Mesendoderm (in vitro differentiated cells): ENCODE measurements around the gene ALCAM.

Experiments used
- DNase-seq: peaks from one replicate; pipeline ENCODE4 v3.0.0; 2013
- H2AK5ac ChIP-seq: 2 replicates; pipeline ENCODE4 v1.6.1; 2013; ENCODE audit warnings: low read length, inconsistent platforms
- H2BK120ac ChIP-seq: 2 replicates; pipeline ENCODE4 v1.6.1; 2013; ENCODE audit warnings: low read depth, mild to moderate bottlenecking, low read length, moderate library complexity, mixed read lengths
- H2BK15ac ChIP-seq: replicated peaks from 2 replicates; pipeline ENCODE4 v1.6.1; 2013; ENCODE audit warnings: low read depth, mild to moderate bottlenecking, moderate library complexity
- H2BK5ac ChIP-seq: 2 replicates; pipeline ENCODE4 v1.6.1; 2013; ENCODE audit warnings: low read length, inconsistent platforms
- H3K18ac ChIP-seq: 2 replicates; pipeline ENCODE4 v1.6.1; 2013; ENCODE audit warnings: mild to moderate bottlenecking, low read length, mixed read lengths
- H3K23ac ChIP-seq: one replicate; pipeline ENCODE4 v1.6.1; 2013; ENCODE audit warnings: low read length
- H3K27ac ChIP-seq: 2 replicates; pipeline ENCODE4 v1.5.1; 2013; ENCODE audit warnings: low read depth, mild to moderate bottlenecking, inconsistent platforms, low read length, moderate library complexity
- H3K27me3 ChIP-seq: 2 replicates; pipeline ENCODE4 v1.6.1; 2013; ENCODE audit warnings: low read length, control low read depth, mild to moderate bottlenecking, inconsistent platforms; ENCODE audit not compliant: insufficient read depth, poor library complexity
- H3K36me3 ChIP-seq: 2 replicates; pipeline ENCODE4 v1.6.1; 2013; ENCODE audit warnings: low read length, inconsistent platforms; ENCODE audit not compliant: control insufficient read depth, insufficient read depth
- H3K4ac ChIP-seq: one replicate; pipeline ENCODE4 v1.6.1; 2013; ENCODE audit warnings: low read depth, mild to moderate bottlenecking, low read length, moderate library complexity
- H3K4me1 ChIP-seq: 2 replicates; pipeline ENCODE4 v1.6.1; 2013; ENCODE audit warnings: low read depth, low read length, inconsistent platforms; ENCODE audit not compliant: control insufficient read depth
- H3K4me2 ChIP-seq: 2 replicates; pipeline ENCODE4 v1.6.1; 2013; ENCODE audit warnings: low read length
- H3K4me3 ChIP-seq: 2 replicates; pipeline ENCODE4 v1.5.1; 2013; ENCODE audit warnings: mild to moderate bottlenecking, low read length
- H3K56ac ChIP-seq: one replicate; pipeline ENCODE4 v1.6.1; 2013; ENCODE audit warnings: low read length
- H3K79me1 ChIP-seq: 2 replicates; pipeline ENCODE4 v1.6.1; 2013; ENCODE audit warnings: low read length, inconsistent platforms
- H3K79me2 ChIP-seq: 2 replicates; pipeline ENCODE4 v1.6.1; 2013; ENCODE audit warnings: mild to moderate bottlenecking, low read length; ENCODE audit not compliant: control insufficient read depth, insufficient read depth
- H3K9ac ChIP-seq: 2 replicates; pipeline ENCODE4 v1.6.1; 2013; ENCODE audit warnings: low read length, inconsistent platforms
- H4K5ac ChIP-seq: one replicate; pipeline ENCODE4 v1.6.1; 2013; ENCODE audit warnings: low read length
- H4K8ac ChIP-seq: one replicate; pipeline ENCODE4 v1.6.1; 2013; ENCODE audit warnings: low read depth, mild to moderate bottlenecking, control low read depth, low read length, moderate library complexity
- WGBS: extraction: QIAGEN DNeasy Blood & Tissue Kit; methylation state at CpG from one replicate; pipeline ENCODE4 v1.1.7; 2013; ENCODE audit warnings: low lambda C conversion rate, missing lambda C conversion rate; ENCODE audit not compliant: insufficient coverage; ENCODE audit errors: extremely low coverage; 5-methylcytosine and 5-hydroxymethylcytosine counted together

Gene ALCAM

DNA sequence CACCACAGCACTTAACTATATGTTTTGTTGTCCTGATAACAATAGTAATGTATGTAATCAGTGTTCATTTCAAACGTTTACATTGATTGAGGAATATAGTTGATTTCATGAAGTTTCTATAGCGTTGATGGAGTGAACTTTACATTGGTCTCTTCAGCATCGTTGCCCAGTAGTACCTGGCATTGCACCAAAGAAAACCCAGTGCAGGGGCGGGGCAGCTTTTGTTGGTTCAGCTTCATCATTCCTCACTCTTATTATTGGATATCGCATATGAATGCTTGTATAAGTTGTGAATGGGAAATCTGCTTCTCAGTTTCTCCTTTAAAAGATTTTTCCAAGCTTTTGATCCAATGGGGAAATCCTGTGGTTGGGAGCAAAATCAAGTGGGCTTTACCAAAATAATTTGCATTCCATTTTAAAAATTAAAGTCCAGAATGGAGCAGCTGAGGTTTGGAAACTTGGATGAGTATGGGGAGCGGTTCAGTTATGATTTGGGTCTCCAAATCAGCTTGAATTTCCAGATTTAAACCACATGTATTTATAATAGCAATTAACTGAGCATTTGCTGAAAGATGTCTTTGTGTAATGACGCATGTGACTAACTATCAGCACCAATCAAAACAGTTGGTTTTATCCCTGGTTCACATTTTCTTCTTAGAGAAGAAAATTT, 213.7 kb downstream of the ALCAM start:
- Histone ChIP-seq H2BK5ac (no peak overlapping the region), H2BK120ac (no peak overlapping the region), H3K4ac (no peak overlapping the region), H3K27ac (no peak overlapping the region), H3K79me1 (no peaks in the 10 kb centered on the region), H3K36me3 (no peaks in the 10 kb centered on the region), H3K4me2 (no peak overlapping the region), H4K8ac (no peak overlapping the region), H3K4me1 (no peaks in the 10 kb centered on the region), H2AK5ac (no peak overlapping the region), H3K18ac (no peak overlapping the region), H3K4me3 (no peak overlapping the region), H4K5ac (no peak overlapping the region), H2BK15ac (no peak overlapping the region), H3K27me3 (no peaks in the 10 kb centered on the region), H3K56ac (no peak overlapping the region), H3K79me2 (no peaks in the 10 kb centered on the region), H3K23ac (no peak overlapping the region), H3K9ac (no peak overlapping the region)
- no CpG with 5 or more reads among the region's 7 CpGs for WGBS
- no peak for DNase-seq

DNA sequence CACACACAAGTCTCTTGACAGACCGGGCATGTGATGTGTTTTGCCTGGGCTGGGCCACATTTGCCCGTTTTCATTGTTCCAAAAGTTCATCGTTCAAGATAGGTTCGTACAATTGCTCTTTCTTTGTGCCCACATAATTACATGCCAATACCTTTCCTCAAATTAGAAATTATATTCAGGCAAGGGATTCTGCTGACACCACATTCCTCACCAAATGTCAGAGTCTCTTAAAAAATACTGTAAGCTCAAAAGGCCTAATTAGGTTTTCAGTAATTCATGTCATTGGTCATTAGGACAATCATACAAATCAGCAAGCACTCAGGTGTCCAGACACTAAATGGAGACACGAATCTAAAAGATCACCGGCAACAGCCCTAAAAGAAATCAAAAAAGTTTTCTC, 215.3 kb downstream of the ALCAM start:
- no peak overlapping the region for H3K27ac ChIP-seq
- no CpG with 5 or more reads among the region's 6 CpGs for WGBS
- DNase-seq: no peak
- no peak overlapping the region for H2BK120ac ChIP-seq
- no peak overlapping the region for H4K5ac ChIP-seq
- H2AK5ac ChIP-seq: no peak overlapping the region
- H3K79me2 ChIP-seq: no peaks in the 10 kb centered on the region
- H3K9ac ChIP-seq: no peak overlapping the region
- no peak overlapping the region for H3K23ac ChIP-seq
- no peaks in the 10 kb centered on the region for H3K4me1 ChIP-seq
- H3K4ac ChIP-seq: no peak overlapping the region
- no peak overlapping the region for H2BK5ac ChIP-seq
- no peak overlapping the region for H2BK15ac ChIP-seq
- H3K27me3 ChIP-seq: no peaks in the 10 kb centered on the region
- H3K4me3 ChIP-seq: no peak overlapping the region
- no peak overlapping the region for H3K56ac ChIP-seq
- H3K18ac ChIP-seq: no peak overlapping the region
- no peak overlapping the region for H4K8ac ChIP-seq
- no peak overlapping the region for H3K4me2 ChIP-seq
- H3K79me1 ChIP-seq: no peaks in the 10 kb centered on the region
- no peaks in the 10 kb centered on the region for H3K36me3 ChIP-seq

DNA sequence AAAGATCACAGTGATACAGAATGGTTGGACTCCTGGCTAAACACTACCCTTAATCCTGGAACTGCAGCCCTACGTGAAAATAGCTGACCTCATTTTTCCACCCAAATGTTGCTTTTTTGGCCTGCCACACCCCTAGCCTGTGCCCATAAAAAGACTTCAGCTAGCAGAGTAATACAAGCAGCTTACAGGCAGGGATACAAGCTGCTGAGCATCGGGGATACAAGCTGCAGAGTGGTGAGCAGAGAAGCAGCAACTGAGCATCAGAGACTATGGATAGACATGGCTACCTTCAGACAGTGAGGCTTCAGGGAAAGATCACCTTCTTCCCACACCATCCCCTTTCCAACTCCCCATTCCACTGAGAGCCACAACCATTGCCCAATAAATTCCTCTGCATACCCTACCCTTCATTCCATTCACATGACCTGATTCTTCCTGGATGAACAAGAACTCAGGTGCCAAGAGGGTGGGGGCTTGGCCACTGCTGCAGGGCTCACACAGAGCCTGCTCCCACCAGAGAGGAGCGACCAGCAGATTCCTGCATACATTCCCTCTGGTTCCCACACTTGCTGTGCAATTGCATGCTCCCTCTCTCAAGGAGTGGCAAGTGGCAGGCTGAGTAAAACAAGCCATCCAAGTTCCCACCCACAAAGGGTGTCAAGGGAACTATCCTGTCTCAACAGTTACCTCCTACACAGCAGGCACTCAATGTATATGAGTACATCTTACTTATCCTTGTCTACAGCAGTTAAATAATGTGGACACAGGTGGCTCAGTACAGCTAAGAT, 217.5 kb downstream of the ALCAM start:
- H3K79me2 ChIP-seq: no peaks in the 10 kb centered on the region
- H3K79me1 ChIP-seq: no peaks in the 10 kb centered on the region
- no peak overlapping the region for H3K4me3 ChIP-seq
- no peak overlapping the region for H2BK120ac ChIP-seq
- no peak overlapping the region for H2BK5ac ChIP-seq
- H3K4me1 ChIP-seq: no peaks in the 10 kb centered on the region
- no peak overlapping the region for H3K4me2 ChIP-seq
- no peak overlapping the region for H2BK15ac ChIP-seq
- H3K56ac ChIP-seq: no peak overlapping the region
- H3K9ac ChIP-seq: no peak overlapping the region
- H3K18ac ChIP-seq: no peak overlapping the region
- DNase-seq: peak; percentile 88
- H3K23ac ChIP-seq: no peak overlapping the region
- no peak overlapping the region for H4K8ac ChIP-seq
- H4K5ac ChIP-seq: no peak overlapping the region
- no CpG with 5 or more reads among the region's 3 CpGs for WGBS
- H2AK5ac ChIP-seq: no peak overlapping the region
- no peaks in the 10 kb centered on the region for H3K27me3 ChIP-seq
- H3K27ac ChIP-seq: no peak overlapping the region
- H3K36me3 ChIP-seq: no peaks in the 10 kb centered on the region
- H3K4ac ChIP-seq: no peak overlapping the region

- H2BK5ac ChIP-seq: no peak overlapping the region
- no peak overlapping the region for H3K4me3 ChIP-seq
- H3K56ac ChIP-seq: no peak overlapping the region
- no peak overlapping the region for H3K23ac ChIP-seq
- WGBS: no CpG with 5 or more reads among the region's 10 CpGs
- H4K5ac ChIP-seq: no peak overlapping the region
- no peak overlapping the region for H3K18ac ChIP-seq
- no peak overlapping the region for H3K27ac ChIP-seq
- no peak overlapping the region for H2BK120ac ChIP-seq
- H2BK15ac ChIP-seq: no peak overlapping the region
- no peak overlapping the region for H3K4ac ChIP-seq
- H3K9ac ChIP-seq: no peak overlapping the region
- H3K27me3 ChIP-seq: no peaks in the 10 kb centered on the region
- no peaks in the 10 kb centered on the region for H3K79me2 ChIP-seq
- DNase-seq: no peak
- H3K4me2 ChIP-seq: no peak overlapping the region
- no peaks in the 10 kb centered on the region for H3K79me1 ChIP-seq
- no peak overlapping the region for H4K8ac ChIP-seq
- H2AK5ac ChIP-seq: no peak overlapping the region
- no peaks in the 10 kb centered on the region for H3K36me3 ChIP-seq
- no peaks in the 10 kb centered on the region for H3K4me1 ChIP-seq
Observed at GRCh38 chr3:105593315-105593714, 226.6 kb downstream of the ALCAM start.

DNA sequence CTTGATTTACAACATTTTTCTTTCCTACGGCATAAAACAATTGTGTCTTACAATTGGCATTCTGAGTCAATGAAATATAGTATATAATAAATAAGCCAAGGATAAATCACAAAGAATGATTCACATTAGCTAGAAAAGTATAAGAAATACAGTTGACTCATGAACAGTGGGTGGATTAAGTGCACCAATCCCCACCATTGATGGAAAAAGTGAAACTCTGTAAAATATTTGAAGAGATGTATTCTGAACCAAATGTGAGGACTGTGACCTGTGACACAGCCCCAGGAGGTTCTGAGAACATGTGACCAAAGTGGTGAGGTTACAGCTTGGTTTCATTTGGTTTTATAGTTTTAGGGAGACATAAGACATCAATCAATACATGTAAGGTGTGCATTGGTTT, 227.5 kb downstream of the ALCAM start:
- no peak overlapping the region for H2BK120ac ChIP-seq
- H3K36me3 ChIP-seq: no peaks in the 10 kb centered on the region
- no peak overlapping the region for H3K18ac ChIP-seq
- H2BK15ac ChIP-seq: no peak overlapping the region
- H2BK5ac ChIP-seq: no peak overlapping the region
- no peak overlapping the region for H3K56ac ChIP-seq
- H3K4me1 ChIP-seq: no peaks in the 10 kb centered on the region
- H3K9ac ChIP-seq: no peak overlapping the region
- no peak overlapping the region for H3K23ac ChIP-seq
- H3K79me1 ChIP-seq: no peaks in the 10 kb centered on the region
- no peak overlapping the region for H3K4ac ChIP-seq
- no CpG with 5 or more reads among the region's 1 CpG for WGBS
- H4K5ac ChIP-seq: no peak overlapping the region
- H3K4me2 ChIP-seq: no peak overlapping the region
- H3K27ac ChIP-seq: no peak overlapping the region
- no peak for DNase-seq
- H4K8ac ChIP-seq: no peak overlapping the region
- no peaks in the 10 kb centered on the region for H3K79me2 ChIP-seq
- H3K4me3 ChIP-seq: no peak overlapping the region
- H3K27me3 ChIP-seq: no peaks in the 10 kb centered on the region
- no peak overlapping the region for H2AK5ac ChIP-seq
